Mesothelial cell of epicardium (in vitro differentiated cells): ENCODE data around the gene SLC5A3. TPM values are rescaled to one million over a fixed set of nuclear protein-coding genes. Genes with fewer than 3 reads are reported as not detected.
A peak's percentile ranks its signal among the peaks of the same experiment; 100 is the strongest.

Experiments used
- DNase-seq, 2 experiments: peaks; one replicate each; pipeline ENCODE4 v3.0.0; 2021; ENCODE audit warnings: low spot score in 2 of 2; ENCODE audit not compliant: unreplicated experiment in 2 of 2
- H3K27ac Mint-ChIP-seq: 2 replicates; pipeline ENCODE4 v1.8.0; 2021; ENCODE audit warnings: mixed read lengths
- H3K27me3 Mint-ChIP-seq: 2 replicates; pipeline ENCODE4 v1.8.0; 2021; ENCODE audit warnings: low read depth, mixed read lengths
- H3K36me3 Mint-ChIP-seq: 2 replicates; pipeline ENCODE4 v1.8.0; 2021; ENCODE audit warnings: mixed read lengths
- H3K4me1 Mint-ChIP-seq: 2 replicates; pipeline ENCODE4 v1.8.0; 2021; ENCODE audit warnings: mixed read lengths
- H3K4me3 Mint-ChIP-seq: 2 replicates; pipeline ENCODE4 v1.8.0; 2021; ENCODE audit warnings: mild to moderate bottlenecking, moderate library complexity, mixed read lengths
- H3K9me3 Mint-ChIP-seq: 2 replicates; pipeline ENCODE4 v1.8.0; 2021; ENCODE audit warnings: mixed read lengths
- CTCF ChIP-seq: fragments of 200-600 bp; sonication (generic); IDR thresholded peaks from one replicate; pipeline ENCODE4 v1.5.0; 2021; ENCODE audit warnings: antibody characterized with exemption; ENCODE audit not compliant: unreplicated experiment
- total RNA-seq: library from RNA; stranded (reverse); gene quantifications from 3 replicates; pipeline ENCODE4 v1.2.1, GENCODE V29; 2021

Gene SLC5A3
- total RNA-seq, 1 donor from 2014 or later = 54.9 TPM

DNA sequence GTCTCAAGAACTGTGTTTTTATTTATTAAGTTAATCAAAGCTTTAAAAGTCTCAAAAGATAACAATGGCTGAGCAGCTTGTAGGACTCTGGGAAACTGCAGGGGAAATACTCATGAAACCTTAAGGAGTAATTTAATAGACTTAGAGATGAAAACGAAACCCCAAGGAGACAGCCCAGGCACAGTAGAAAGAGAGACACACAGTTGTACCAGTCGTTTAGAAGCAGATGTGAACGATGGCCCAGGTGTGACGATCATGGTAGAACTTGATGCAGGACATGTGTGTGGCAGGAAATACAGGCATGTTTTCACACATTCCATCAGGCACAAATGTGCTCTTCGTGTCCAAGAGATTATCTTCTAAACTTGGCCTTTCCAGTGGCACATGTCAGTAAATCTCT lies 21.2 kb upstream of the SLC5A3 start:
- no peaks in the 10 kb centered on the region for H3K4me1 Mint-ChIP-seq
- H3K27me3 Mint-ChIP-seq = no peaks in the 10 kb centered on the region
- no peak for TF ChIP-seq CTCF

GRCh38 chr21:34054259-34054658 lies 19.1 kb upstream of the SLC5A3 start:
- H3K9me3 Mint-ChIP-seq = peaks cover 3% of the 10 kb centered on the region
- no peak overlapping the region for H3K4me3 Mint-ChIP-seq
- no peaks in the 10 kb centered on the region for H3K36me3 Mint-ChIP-seq
- H3K4me1 Mint-ChIP-seq = no peaks in the 10 kb centered on the region
- H3K27ac Mint-ChIP-seq = no peak overlapping the region
- TF ChIP-seq CTCF = no peak
- no peak for DNase-seq
- no peaks in the 10 kb centered on the region for H3K27me3 Mint-ChIP-seq

More for the DNA sequence above, 21.2 kb upstream of the SLC5A3 start:
- Mint-ChIP-seq H3K4me3 (no peak overlapping the region), H3K9me3 (peaks cover 14% of the 10 kb centered on the region), H3K27ac (no peak overlapping the region), H3K36me3 (no peaks in the 10 kb centered on the region)
- DNase-seq = no peak

GRCh38 chr21:34055615-34056014 lies 17.8 kb upstream of the SLC5A3 start:
- no peaks in the 10 kb centered on the region for H3K27me3 Mint-ChIP-seq
- no peak overlapping the region for H3K4me3 Mint-ChIP-seq
- no peaks in the 10 kb centered on the region for H3K4me1 Mint-ChIP-seq
- DNase-seq = no peak
- H3K27ac Mint-ChIP-seq = no peak overlapping the region
- no peaks in the 10 kb centered on the region for H3K9me3 Mint-ChIP-seq
- H3K36me3 Mint-ChIP-seq = no peaks in the 10 kb centered on the region
- no peak for TF ChIP-seq CTCF

DNA sequence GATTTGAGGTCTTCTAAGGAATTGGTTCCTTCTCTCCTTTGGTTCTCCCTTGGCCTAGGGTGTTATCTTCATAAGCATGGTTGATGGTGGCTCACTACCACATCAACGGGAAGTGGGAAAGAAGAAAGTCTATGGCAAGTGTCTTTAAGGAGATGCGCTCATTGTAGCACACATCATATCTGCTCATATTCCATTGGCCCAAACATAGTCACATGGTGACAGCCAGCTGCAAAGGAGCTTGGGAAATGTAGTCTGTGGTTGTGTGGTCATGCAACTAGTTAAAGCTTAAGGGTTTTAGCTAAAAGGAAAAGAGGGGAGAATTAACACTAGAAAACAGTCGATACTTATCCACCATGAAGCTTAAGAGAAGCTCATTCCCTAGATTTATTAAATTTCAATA lies 11.4 kb upstream of the SLC5A3 start:
- peaks cover 7% of the 10 kb centered on the region for H3K4me1 Mint-ChIP-seq
- DNase-seq = no peak
- no peak overlapping the region for H3K27ac Mint-ChIP-seq
- no peak for TF ChIP-seq CTCF
- H3K36me3 Mint-ChIP-seq = no peaks in the 10 kb centered on the region
- H3K4me3 Mint-ChIP-seq = no peak overlapping the region
- peaks cover 14% of the 10 kb centered on the region for H3K9me3 Mint-ChIP-seq
- H3K27me3 Mint-ChIP-seq = no peaks in the 10 kb centered on the region

DNA sequence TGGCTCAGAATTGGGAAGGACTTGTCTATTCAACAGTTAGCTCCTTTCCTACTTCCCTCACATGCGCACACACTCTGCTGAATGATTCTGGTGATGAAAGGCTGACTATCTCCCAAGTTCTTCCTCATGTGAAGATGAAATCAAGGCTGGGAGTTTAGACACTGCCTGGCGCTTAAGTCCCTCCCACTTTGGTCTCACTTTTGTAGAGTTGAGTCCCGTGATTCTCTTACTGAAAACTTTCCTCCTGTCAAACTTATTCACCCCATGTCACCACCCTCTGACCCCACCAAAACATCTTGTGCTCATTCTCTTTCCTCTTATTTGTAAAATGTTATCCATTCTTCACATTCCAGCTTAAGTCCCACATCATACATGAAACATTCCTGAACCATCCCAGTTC lies 8.4 kb upstream of the SLC5A3 start:
- Mint-ChIP-seq H3K27ac (peak overlapping the region; percentile 28), H3K27me3 (no peaks in the 10 kb centered on the region), H3K9me3 (peaks cover 14% of the 10 kb centered on the region), H3K4me3 (no peak overlapping the region), H3K4me1 (peaks cover 12% of the 10 kb centered on the region), H3K36me3 (no peaks in the 10 kb centered on the region)
- no peak for TF ChIP-seq CTCF
- DNase-seq = no peak

DNA sequence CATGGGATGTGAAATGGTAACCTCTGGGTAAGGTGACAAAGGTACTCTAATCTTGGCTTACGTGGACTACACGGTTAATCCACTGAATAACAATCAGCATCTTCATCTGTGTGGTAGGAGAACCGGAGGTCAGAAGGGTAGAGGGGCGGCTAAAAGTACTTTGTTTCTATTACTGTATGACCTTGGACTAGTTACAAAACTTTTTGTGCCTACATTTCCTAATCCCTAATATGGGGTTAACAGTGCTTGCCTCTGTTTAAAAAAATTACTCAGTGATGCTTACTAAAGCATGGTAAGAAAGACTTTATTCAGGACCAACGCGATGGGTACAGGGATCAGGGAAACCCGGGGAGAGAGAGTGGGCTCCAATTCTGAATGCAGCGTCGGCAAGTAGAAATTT lies 1.7 kb upstream of the SLC5A3 start:
- Mint-ChIP-seq H3K27ac (peak overlapping the region; percentile 75), H3K9me3 (no peaks in the 10 kb centered on the region), H3K4me1 (peaks cover 37% of the 10 kb centered on the region), H3K27me3 (no peaks in the 10 kb centered on the region), H3K4me3 (peak overlapping the region; percentile 69), H3K36me3 (no peaks in the 10 kb centered on the region)
- DNase-seq = no peak
- TF ChIP-seq CTCF = no peak
